GM12865 (cell line): Measurements from ENCODE around the gene BRD3.

Experiments used
- DNase-seq: peaks from one replicate; pipeline ENCODE4 v3.0.0; 2010; ENCODE audit warnings: low read depth
- H3K4me3 ChIP-seq: 2 replicates; pipeline ENCODE4 v1.5.1; 2011; ENCODE audit warnings: mild to moderate bottlenecking, low read depth, low read length, control low read depth
- CTCF ChIP-seq: IDR thresholded peaks from 2 replicates; pipeline ENCODE4 v1.5.1; 2011; ENCODE audit warnings: low read length, control low read depth, low read depth, inconsistent platforms; ENCODE audit not compliant: insufficient read depth; ENCODE audit errors: missing control alignments

BRD3 gene

GRCh38 chr9:134048582-134048968 is 19.3 kb downstream of the BRD3 start:
- no peak for TF ChIP-seq CTCF
- no peak for DNase-seq
- H3K4me3 ChIP-seq: no peak overlapping the region

- TF ChIP-seq CTCF: no peak
- no peak overlapping the region for H3K4me3 ChIP-seq
- DNase-seq: no peak
Observed at GRCh38 chr9:134047868-134048581, 19.8 kb downstream of the BRD3 start.

GRCh38 chr9:134046894-134047681 is 20.7 kb downstream of the BRD3 start:
- no peak for DNase-seq
- TF ChIP-seq CTCF: no peak
- no peak overlapping the region for H3K4me3 ChIP-seq

DNA sequence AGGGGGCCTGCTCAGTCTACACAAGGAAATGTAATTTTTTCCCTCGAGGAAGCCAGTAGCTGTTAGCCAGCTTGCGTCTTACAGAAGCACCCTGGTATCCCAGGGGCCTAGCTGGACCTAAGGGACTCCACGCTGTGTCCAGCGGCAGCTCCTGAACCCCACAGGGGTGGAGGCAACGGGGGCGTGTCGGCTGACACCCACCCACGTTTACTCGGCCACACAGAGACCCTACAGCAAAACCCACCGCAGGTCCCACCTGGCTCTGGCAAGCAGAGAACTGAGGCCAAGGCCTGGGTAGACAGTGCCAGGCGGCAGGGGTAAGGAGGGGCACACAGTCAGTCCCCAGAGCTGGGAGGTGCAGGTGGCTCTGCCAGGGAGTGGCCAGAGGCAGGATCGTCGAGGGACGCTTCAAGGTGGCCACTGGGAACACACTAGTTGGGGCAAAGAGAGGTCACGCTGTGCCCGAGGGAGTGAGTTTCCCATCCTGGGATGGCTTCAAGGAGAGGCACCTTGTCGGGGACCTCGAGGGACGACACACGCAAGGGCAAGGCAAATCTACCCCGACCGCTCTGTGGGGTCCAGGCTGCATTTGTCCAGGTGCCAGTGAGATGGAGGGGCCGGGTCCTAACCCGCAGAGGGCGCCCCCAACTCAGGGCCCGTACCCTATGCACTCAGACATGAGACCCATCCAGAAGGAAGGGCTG is 21.8 kb downstream of the BRD3 start:
- no peak overlapping the region for H3K4me3 ChIP-seq
- no peak for DNase-seq
- no peak for TF ChIP-seq CTCF

DNA sequence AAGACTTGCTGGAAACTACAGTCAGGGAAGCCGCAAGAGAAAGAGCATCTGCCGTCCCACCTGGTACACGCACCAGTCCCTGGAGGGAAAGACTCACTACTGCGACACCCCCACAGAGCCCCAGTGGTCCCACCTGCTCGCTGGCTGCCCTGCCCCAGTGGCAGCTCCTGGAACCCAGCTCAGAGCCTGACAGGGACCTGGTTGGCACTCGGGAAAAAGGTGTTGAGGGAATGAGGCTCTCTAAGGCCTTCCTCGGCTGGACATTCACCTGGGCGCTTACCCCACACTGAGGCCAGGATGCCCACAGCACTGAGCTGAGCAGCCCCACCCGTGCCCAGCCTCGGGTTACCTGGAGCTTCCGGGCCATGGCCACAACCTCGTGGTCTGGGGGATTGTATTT is 22.9 kb downstream of the BRD3 start:
- no peak for TF ChIP-seq CTCF
- DNase-seq: no peak
- no peak overlapping the region for H3K4me3 ChIP-seq

GRCh38 chr9:134043531-134043988 is 24.3 kb downstream of the BRD3 start:
- no peak overlapping the region for H3K4me3 ChIP-seq
- no peak for DNase-seq
- no peak for TF ChIP-seq CTCF
